ENCODE data around the gene MAD1L1. TPM values are rescaled to one million over a fixed set of nuclear protein-coding genes. Genes with fewer than 3 reads are reported as not detected.
A peak's percentile ranks its signal among the peaks of the same experiment; 100 is the strongest.

MAD1L1 gene
- total RNA-seq, 1 experiment from 2014 or later: 63.0 TPM

DNA sequence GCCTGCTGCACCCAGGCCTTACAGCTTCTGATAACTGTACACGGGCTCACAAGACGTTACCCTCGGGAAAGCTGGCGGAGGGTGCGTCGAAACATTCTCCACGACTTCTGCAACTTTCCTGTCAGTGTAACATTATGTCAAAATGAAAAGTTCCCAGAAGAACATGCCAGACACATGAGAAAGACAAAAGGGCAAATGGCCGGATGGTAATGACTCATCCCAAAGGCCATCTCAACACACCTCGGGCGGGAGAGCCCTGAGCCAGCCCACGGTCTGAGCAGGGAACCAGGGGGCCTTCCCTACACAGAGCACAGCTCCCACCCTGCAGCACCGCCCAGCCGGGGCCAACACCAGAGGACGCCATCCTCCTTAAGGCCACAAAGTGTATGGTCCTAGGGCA is 118.7 kb downstream of the MAD1L1 start:
- Histone ChIP-seq H3K27me3 (ENCODE audit: control insufficient read depth, insufficient read depth, low read length) (no peaks in the 10 kb centered on the region), H3K4me3 (ENCODE audit: insufficient read depth, low read depth, low read length) (no peak overlapping the region), H3K36me3 (replicated peaks; ENCODE audit: control insufficient read depth, insufficient read depth, low read length) (no peaks in the 10 kb centered on the region)
- DNase-seq: no peak

DNA sequence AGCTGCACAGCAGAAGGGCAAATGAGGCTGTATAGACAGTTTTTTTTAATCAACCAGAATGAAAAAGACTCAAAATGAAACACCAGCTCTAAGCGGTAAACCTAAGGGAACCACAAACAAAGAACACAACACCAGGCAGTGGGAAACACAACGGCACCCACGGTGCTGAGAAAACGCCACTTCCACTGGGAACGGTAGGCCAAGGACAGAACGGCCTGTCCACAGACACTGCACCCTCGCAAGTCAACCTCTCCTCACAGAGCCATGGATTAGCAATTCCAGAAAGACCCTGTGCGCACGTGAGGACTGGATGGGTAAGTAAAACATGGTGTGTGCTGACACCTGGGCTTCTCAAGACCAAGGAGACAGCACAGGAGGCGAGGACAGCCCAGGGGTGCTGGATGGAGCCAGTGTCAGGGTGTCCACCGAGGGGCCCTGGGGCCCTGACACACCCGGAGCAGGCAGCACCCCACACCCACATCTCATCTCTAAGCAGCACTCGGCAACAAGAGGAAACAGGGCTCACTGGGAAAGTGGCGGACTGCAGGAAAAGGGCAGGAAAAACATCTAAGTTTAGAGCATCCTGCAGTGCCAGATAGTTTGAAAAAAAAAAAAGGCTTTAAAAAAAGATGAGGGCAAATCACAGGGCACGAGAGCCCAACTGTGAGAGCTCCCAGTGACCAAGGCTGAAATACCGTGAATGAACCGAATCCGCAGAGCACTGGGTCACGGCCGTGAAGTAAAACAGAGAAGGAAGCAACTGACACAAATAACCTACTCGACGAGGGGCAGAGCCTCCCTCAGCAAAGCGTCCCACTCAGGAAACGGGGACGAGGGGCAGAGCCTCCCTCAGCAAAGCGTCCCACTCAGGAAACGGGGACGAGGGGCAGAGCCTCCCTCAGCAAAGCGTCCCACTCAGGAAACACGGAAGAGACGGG is 120.2 kb downstream of the MAD1L1 start:
- H3K4me3 ChIP-seq (ENCODE audit: insufficient read depth, low read depth, low read length): no peak overlapping the region
- H3K36me3 ChIP-seq (replicated peaks; ENCODE audit: control insufficient read depth, insufficient read depth, low read length): no peaks in the 10 kb centered on the region
- H3K27me3 ChIP-seq (ENCODE audit: control insufficient read depth, insufficient read depth, low read length): no peaks in the 10 kb centered on the region
- no peak for DNase-seq

- Histone ChIP-seq H3K36me3 (replicated peaks; ENCODE audit: control insufficient read depth, insufficient read depth, low read length) (no peaks in the 10 kb centered on the region), H3K27me3 (ENCODE audit: control insufficient read depth, insufficient read depth, low read length) (no peaks in the 10 kb centered on the region), H3K4me3 (ENCODE audit: insufficient read depth, low read depth, low read length) (no peak overlapping the region)
- no peak for DNase-seq
Measured at GRCh38 chr7:2111568-2111967, 121.2 kb downstream of the MAD1L1 start.

DNA sequence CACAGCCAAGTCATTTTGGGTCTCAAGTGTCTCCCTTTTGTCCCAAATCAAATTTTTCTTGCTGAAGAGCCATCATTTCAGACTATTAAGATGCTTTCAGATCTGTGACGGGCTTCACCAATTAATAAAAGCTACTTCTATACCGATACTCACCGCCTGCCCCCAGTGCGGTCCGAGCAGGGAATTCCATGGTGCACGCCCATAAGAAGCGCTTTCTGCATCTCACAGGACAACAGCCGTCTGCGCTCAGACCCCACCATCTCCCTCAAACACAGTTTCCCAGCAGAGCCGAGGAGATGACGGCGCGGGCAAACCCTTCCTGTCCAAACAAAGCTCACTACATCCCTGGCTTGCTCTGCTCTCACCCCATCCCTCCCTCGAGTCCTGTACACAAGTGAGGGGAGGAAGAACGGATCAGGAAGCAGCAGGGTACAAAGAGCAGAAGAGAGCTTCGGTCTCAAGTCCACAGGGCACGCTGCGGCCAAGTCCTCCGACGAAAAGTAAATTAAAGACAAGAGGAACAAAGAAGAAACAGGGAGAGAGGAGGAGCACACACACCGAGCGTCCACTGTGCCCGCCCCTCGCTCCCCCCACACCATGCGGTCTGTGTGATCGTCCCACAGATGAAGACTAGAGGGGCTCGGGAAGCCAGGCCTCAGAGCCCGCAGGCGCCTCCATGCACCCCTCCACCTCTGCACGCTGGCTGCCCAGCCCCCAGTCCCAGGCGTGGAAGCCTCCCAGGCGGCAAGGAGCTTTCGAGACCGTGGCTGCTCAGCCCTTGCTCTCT is 121.9 kb downstream of the MAD1L1 start:
- Histone ChIP-seq H3K27me3 (ENCODE audit: control insufficient read depth, insufficient read depth, low read length) (no peaks in the 10 kb centered on the region), H3K36me3 (replicated peaks; ENCODE audit: control insufficient read depth, insufficient read depth, low read length) (no peaks in the 10 kb centered on the region), H3K4me3 (ENCODE audit: insufficient read depth, low read depth, low read length) (no peak overlapping the region)
- DNase-seq: no peak

DNA sequence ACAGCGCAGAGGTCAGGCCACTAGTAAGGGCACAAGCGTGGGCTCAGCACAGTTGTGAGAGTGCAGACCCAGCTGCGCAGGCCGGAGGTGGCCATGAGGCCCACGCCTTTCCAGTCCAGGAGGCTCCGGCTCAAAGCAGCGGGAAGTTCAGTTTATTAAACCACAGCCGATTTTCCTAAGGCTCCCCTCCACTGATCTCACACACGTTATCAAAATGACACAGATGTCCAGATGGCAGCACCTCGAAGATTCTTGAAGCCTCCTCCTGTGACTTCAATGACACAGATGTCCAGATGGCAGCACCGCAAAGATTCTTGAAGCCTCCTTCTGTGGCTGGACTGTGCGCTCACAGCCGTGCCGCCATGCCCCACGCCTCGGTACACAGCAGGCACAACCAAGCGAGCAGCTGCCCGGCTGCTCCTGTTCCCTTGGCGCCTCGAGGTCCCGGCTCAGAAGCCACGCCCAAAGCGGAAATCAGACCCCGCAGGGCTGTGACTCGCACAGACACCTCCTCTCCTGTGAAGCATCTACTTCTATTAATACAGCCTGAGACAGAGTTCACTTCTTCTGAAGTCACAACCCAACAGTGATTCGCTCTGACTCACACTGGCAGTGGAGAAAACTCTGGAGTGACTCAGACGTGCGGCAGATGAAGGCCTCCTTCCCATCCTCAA is 122.7 kb downstream of the MAD1L1 start:
- DNase-seq: no peak
- Histone ChIP-seq H3K4me3 (ENCODE audit: insufficient read depth, low read depth, low read length) (no peak overlapping the region), H3K36me3 (replicated peaks; ENCODE audit: control insufficient read depth, insufficient read depth, low read length) (no peaks in the 10 kb centered on the region), H3K27me3 (ENCODE audit: control insufficient read depth, insufficient read depth, low read length) (no peaks in the 10 kb centered on the region)

GRCh38 chr7:2109251-2109872 is 123.4 kb downstream of the MAD1L1 start:
- no peak for DNase-seq
- no peaks in the 10 kb centered on the region for H3K27me3 ChIP-seq (ENCODE audit: control insufficient read depth, insufficient read depth, low read length)
- no peak overlapping the region for H3K4me3 ChIP-seq (ENCODE audit: insufficient read depth, low read depth, low read length)
- no peaks in the 10 kb centered on the region for H3K36me3 ChIP-seq (replicated peaks; ENCODE audit: control insufficient read depth, insufficient read depth, low read length)

- Histone ChIP-seq H3K4me3 (ENCODE audit: insufficient read depth, low read depth, low read length) (no peak overlapping the region), H3K36me3 (replicated peaks; ENCODE audit: control insufficient read depth, insufficient read depth, low read length) (no peaks in the 10 kb centered on the region), H3K27me3 (ENCODE audit: control insufficient read depth, insufficient read depth, low read length) (no peaks in the 10 kb centered on the region)
- DNase-seq: peak; percentile 80
Measured at GRCh38 chr7:2108501-2109250, 124.1 kb downstream of the MAD1L1 start.

DNA sequence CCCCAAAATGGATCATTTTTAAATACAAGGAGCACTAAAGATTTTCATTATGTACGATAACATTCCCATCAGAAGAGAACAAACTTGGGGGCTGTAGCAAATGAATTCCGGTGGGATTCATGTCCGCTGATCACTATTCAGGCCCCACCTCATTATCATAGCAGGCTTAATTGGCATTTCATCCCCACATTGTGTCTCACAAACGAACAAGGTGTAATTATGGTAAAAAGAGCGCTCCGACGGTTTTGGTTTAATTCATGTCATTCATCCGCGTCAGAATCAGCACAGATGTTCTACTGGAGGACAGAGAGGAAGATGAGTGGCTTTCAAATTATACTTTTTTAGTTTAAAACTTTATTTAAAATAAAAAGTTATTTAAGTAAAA is 124.7 kb downstream of the MAD1L1 start:
- H3K27me3 ChIP-seq (ENCODE audit: control insufficient read depth, insufficient read depth, low read length): no peaks in the 10 kb centered on the region
- no peak overlapping the region for H3K4me3 ChIP-seq (ENCODE audit: insufficient read depth, low read depth, low read length)
- DNase-seq: no peak
- H3K36me3 ChIP-seq (replicated peaks; ENCODE audit: control insufficient read depth, insufficient read depth, low read length): no peaks in the 10 kb centered on the region

DNA sequence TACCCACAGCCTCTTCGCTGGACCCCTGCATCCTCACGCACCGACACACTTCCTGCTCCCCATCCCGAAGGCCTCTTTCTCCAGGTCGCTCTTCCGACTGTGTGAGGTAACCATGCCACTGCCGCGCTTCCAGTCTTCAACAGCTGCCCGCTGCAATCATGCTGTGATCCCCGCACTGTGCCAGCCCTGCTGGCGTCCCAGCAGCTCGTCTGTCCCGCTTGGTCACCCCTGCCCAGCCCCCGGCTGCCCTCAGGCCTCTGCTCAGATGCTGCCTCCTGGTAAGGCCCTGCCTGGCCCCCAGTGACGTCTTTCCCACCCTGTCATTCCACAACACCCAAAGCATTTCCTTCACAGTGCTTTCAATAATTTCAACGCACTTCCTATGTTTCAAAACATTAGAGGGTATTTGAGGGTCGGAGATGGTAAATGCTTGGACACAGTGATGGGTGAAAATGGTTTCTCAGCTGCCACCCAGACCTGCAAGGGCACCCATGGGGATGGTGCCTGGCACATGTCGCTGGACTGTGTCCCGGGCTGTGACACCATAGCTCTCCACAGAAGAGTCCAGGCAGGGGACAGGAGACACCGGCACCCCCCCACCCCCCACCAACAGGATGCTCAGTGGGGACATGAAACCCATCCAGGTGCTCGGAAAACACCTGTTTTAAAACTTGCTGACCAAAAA is 125.2 kb downstream of the MAD1L1 start:
- H3K4me3 ChIP-seq (ENCODE audit: insufficient read depth, low read depth, low read length): no peak overlapping the region
- H3K27me3 ChIP-seq (ENCODE audit: control insufficient read depth, insufficient read depth, low read length): no peaks in the 10 kb centered on the region
- no peak for DNase-seq
- H3K36me3 ChIP-seq (replicated peaks; ENCODE audit: control insufficient read depth, insufficient read depth, low read length): no peaks in the 10 kb centered on the region

GRCh38 chr7:2106924-2107323 is 125.8 kb downstream of the MAD1L1 start:
- DNase-seq: peak; percentile 81

DNA sequence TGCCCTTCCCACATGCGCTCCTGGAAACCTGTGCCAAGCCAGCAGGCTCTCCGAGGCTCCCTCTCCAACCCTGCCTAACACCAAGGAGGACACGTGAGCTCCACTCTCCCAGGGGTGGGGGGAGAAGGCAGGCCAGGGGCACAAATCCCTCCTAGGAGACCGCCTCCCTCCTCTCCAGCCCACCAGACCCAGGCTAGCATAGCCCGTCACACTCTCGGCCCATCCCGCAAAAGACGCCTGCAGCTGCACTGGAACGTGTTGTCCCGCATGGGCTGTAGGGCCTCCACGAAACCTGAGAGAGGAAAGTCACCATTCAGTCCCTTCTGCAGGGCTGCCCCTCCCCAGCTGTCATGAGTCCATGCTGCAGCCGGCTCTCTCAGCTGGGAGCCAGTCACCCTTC is 126.3 kb downstream of the MAD1L1 start:
- no peak for DNase-seq
- H3K4me3 ChIP-seq (ENCODE audit: insufficient read depth, low read depth, low read length): no peak overlapping the region

More at GRCh38 chr7:2106924-2107323, 125.8 kb downstream of the MAD1L1 start:
- Histone ChIP-seq H3K4me3 (ENCODE audit: insufficient read depth, low read depth, low read length) (no peak overlapping the region), H3K36me3 (replicated peaks; ENCODE audit: control insufficient read depth, insufficient read depth, low read length) (no peaks in the 10 kb centered on the region), H3K27me3 (ENCODE audit: control insufficient read depth, insufficient read depth, low read length) (no peaks in the 10 kb centered on the region)

GRCh38 chr7:2105917-2106316 is 126.8 kb downstream of the MAD1L1 start:
- Histone ChIP-seq H3K27me3 (ENCODE audit: control insufficient read depth, insufficient read depth, low read length) (no peaks in the 10 kb centered on the region), H3K36me3 (replicated peaks; ENCODE audit: control insufficient read depth, insufficient read depth, low read length) (no peaks in the 10 kb centered on the region), H3K4me3 (ENCODE audit: insufficient read depth, low read depth, low read length) (no peak overlapping the region)
- peak; percentile 99 for DNase-seq

More for the DNA sequence above, 126.3 kb downstream of the MAD1L1 start:
- Histone ChIP-seq H3K36me3 (replicated peaks; ENCODE audit: control insufficient read depth, insufficient read depth, low read length) (no peaks in the 10 kb centered on the region), H3K27me3 (ENCODE audit: control insufficient read depth, insufficient read depth, low read length) (no peaks in the 10 kb centered on the region)

- H3K4me3 ChIP-seq (ENCODE audit: insufficient read depth, low read depth, low read length): no peak overlapping the region
- DNase-seq: no peak
- no peaks in the 10 kb centered on the region for H3K36me3 ChIP-seq (replicated peaks; ENCODE audit: control insufficient read depth, insufficient read depth, low read length)
- no peaks in the 10 kb centered on the region for H3K27me3 ChIP-seq (ENCODE audit: control insufficient read depth, insufficient read depth, low read length)
Measured at GRCh38 chr7:2105280-2105679, 127.5 kb downstream of the MAD1L1 start.

Data from H7 (cell line).